H1 (cell line): ENCODE measurements around the gene CYP2F1. TPM values are rescaled to one million over a fixed set of nuclear protein-coding genes. Genes with fewer than 3 reads are reported as not detected.

ENCODE experiments used
- CTCF ChIA-PET: fragments of 300-600 bp; sonication (Branson Sonifier 250); formaldehyde crosslinking; loops from one replicate; lab custom pipeline; 2021; ENCODE audit not compliant: partially characterized antibody; lab: Charles Lee
- POLR2A ChIA-PET: fragments of 300-600 bp; sonication (Branson Sonifier 250); formaldehyde crosslinking; loops from one replicate; lab custom pipeline; 2021; ENCODE audit warnings: inconsistent platforms; ENCODE audit not compliant: partially characterized antibody; lab: Charles Lee
- DNase-seq, 2 experiments: peaks; one replicate each; pipeline versions ENCODE4 v3.0.0 to v3.0.0-alpha.2; 2010 to 2022; ENCODE audit warnings: low spot score in 2 of 2, low read depth in 1 of 2, mixed read lengths in 1 of 2
- FAIRE-seq: peaks from 2 replicates; lab custom pipeline; 2011; peaks lifted over from hg19 to GRCh38; lab: Jason Lieb, UNC
- H2AFZ ChIP-seq: 2 replicates; pipeline ENCODE4 v1.8.1; 2012; ENCODE audit warnings: low read length, inconsistent platforms
- H2AK5ac ChIP-seq: 2 replicates; pipeline ENCODE4 v1.6.1; 2013; ENCODE audit warnings: low read depth, low read length
- H2BK120ac ChIP-seq: replicated peaks from 2 replicates; pipeline ENCODE3; 2013; ENCODE audit warnings: low read depth, low read length, inconsistent platforms
- H2BK12ac ChIP-seq: 2 replicates; pipeline ENCODE4 v1.6.1; 2013; ENCODE audit warnings: low read depth, low read length
- H2BK15ac ChIP-seq: 2 replicates; pipeline ENCODE4 v1.6.1; 2013; ENCODE audit warnings: low read length
- H2BK20ac ChIP-seq: 2 replicates; pipeline ENCODE4 v1.6.1; 2013; ENCODE audit warnings: low read length
- H2BK5ac ChIP-seq: 2 replicates; pipeline ENCODE4 v1.6.1; 2013; ENCODE audit warnings: low read depth, low read length
- H3K14ac ChIP-seq: 2 replicates; pipeline ENCODE4 v1.6.1; 2013; ENCODE audit warnings: inconsistent platforms; ENCODE audit not compliant: insufficient read length
- H3K18ac ChIP-seq: 2 replicates; pipeline ENCODE4 v1.6.1; 2013; ENCODE audit warnings: low read length; ENCODE audit errors: extremely low read depth
- H3K23ac ChIP-seq: 2 replicates; pipeline ENCODE4 v1.6.1; 2013; ENCODE audit warnings: inconsistent platforms; ENCODE audit not compliant: insufficient read length
- H3K23me2 ChIP-seq: 2 replicates; pipeline ENCODE4 v1.6.1; 2013; ENCODE audit warnings: low read depth, low read length
- H3K27ac ChIP-seq: 2 replicates; pipeline ENCODE4 v1.6.1; 2011; ENCODE audit warnings: low read depth, low read length, inconsistent platforms
- H3K27me3 ChIP-seq, 4 experiments: replicated peaks in 1 of 4; 1 replicate in 1 of 4; 2 replicates in 3 of 4; pipeline versions ENCODE4 v1.6.1 to v1.8.1; 2011 to 2013; ENCODE audit warnings: low read length in 3 of 4, mild to moderate bottlenecking in 3 of 4, inconsistent platforms in 2 of 4, mixed read lengths in 2 of 4, moderate library complexity in 1 of 4; ENCODE audit not compliant: control insufficient read depth in 3 of 4, insufficient read depth in 3 of 4; ENCODE audit errors: extremely low read depth in 1 of 4
- H3K36me3 ChIP-seq, 4 experiments: 2 replicates each; pipeline versions ENCODE4 v1.6.1 to v1.8.1; 2011 to 2013; ENCODE audit warnings: mild to moderate bottlenecking in 4 of 4, low read length in 3 of 4, moderate library complexity in 2 of 4, control low read depth in 1 of 4, inconsistent platforms in 1 of 4; ENCODE audit not compliant: insufficient read depth in 4 of 4, control insufficient read depth in 2 of 4
- H3K4ac ChIP-seq: replicated peaks from 2 replicates; pipeline ENCODE3; 2013; ENCODE audit warnings: low read length, low read depth, mixed read lengths, inconsistent platforms; ENCODE audit not compliant: insufficient read length
- H3K4me1 ChIP-seq, 4 experiments: replicated peaks in 1 of 4; 1 replicate in 1 of 4; 2 replicates in 3 of 4; pipeline versions ENCODE4 v1.6.1 to v1.8.1; 2011 to 2013; ENCODE audit warnings: low read length in 3 of 4, inconsistent platforms in 2 of 4, mixed read lengths in 1 of 4; ENCODE audit not compliant: insufficient read depth in 4 of 4, control insufficient read depth in 3 of 4
- H3K4me2 ChIP-seq, 2 experiments: 2 replicates each; pipeline versions ENCODE4 v1.6.1 to v1.8.1; 2011 to 2013; ENCODE audit warnings: low read depth in 2 of 2, low read length in 2 of 2, control low read depth in 1 of 2, inconsistent platforms in 1 of 2, mild to moderate bottlenecking in 1 of 2; ENCODE audit not compliant: insufficient read depth in 1 of 2
- H3K4me3 ChIP-seq, 4 experiments: fragments of 200-600, 300-600 bp in 1 of 4; sonication (generic), shearing (Covaris generic), sonication (Bioruptor Twin) in 1 of 4; 2 replicates each; pipeline versions ENCODE4 v1.5.1 to v1.8.1; 2011 to 2016; ENCODE audit warnings: low read length in 4 of 4, low read depth in 3 of 4, control low read depth in 2 of 4, inconsistent platforms in 2 of 4, mild to moderate bottlenecking in 2 of 4, mixed read lengths in 1 of 4, moderate library complexity in 1 of 4; ENCODE audit not compliant: insufficient read depth in 2 of 4; ENCODE audit errors: extremely low read depth in 1 of 4
- H3K56ac ChIP-seq: replicated peaks from 2 replicates; pipeline ENCODE3; 2013; ENCODE audit warnings: low read depth, mild to moderate bottlenecking, mixed read lengths, low read length, inconsistent platforms; ENCODE audit not compliant: insufficient read length
- H3K79me1 ChIP-seq: 2 replicates; pipeline ENCODE4 v1.6.1; 2013; ENCODE audit warnings: low read depth, low read length, control low read depth
- H3K79me2 ChIP-seq, 2 experiments: 2 replicates each; pipeline versions ENCODE4 v1.6.1 to v1.8.1; 2012 to 2013; ENCODE audit warnings: low read length in 2 of 2, mild to moderate bottlenecking in 2 of 2, inconsistent platforms in 1 of 2; ENCODE audit not compliant: insufficient read depth in 2 of 2, control insufficient read depth in 1 of 2
- H3K9ac ChIP-seq, 4 experiments: replicated peaks in 1 of 4; 1 replicate in 1 of 4; 2 replicates in 3 of 4; pipeline versions ENCODE4 v1.6.1 to v1.8.1; 2011 to 2013; ENCODE audit warnings: low read depth in 3 of 4, low read length in 3 of 4, control low read depth in 2 of 4, mild to moderate bottlenecking in 2 of 4, moderate library complexity in 2 of 4, inconsistent platforms in 1 of 4; ENCODE audit errors: extremely low read depth in 1 of 4
- H3K9me3 ChIP-seq, 2 experiments: 2 replicates each; pipeline versions ENCODE4 v1.6.1 to v1.8.1; 2012 to 2013; ENCODE audit warnings: mild to moderate bottlenecking in 2 of 2, moderate library complexity in 2 of 2, control low read depth in 1 of 2, inconsistent platforms in 1 of 2, low read depth in 1 of 2, low read length in 1 of 2, mixed read lengths in 1 of 2; ENCODE audit not compliant: insufficient read depth in 2 of 2
- H4K20me1 ChIP-seq, 2 experiments: replicated peaks in 1 of 2; 2 replicates each; pipeline versions ENCODE3 to v1.8.1; 2011 to 2013; ENCODE audit warnings: inconsistent platforms in 2 of 2, low read length in 2 of 2, mild to moderate bottlenecking in 1 of 2; ENCODE audit not compliant: insufficient read depth in 2 of 2, control insufficient read depth in 1 of 2
- H4K5ac ChIP-seq: 2 replicates; pipeline ENCODE4 v1.6.1; 2013; ENCODE audit warnings: low read length, low read depth, mixed read lengths, inconsistent platforms; ENCODE audit not compliant: insufficient read length
- H4K8ac ChIP-seq: 2 replicates; pipeline ENCODE4 v1.8.0; 2013; ENCODE audit warnings: mild to moderate bottlenecking, moderate library complexity, low read length, inconsistent platforms; ENCODE audit not compliant: insufficient read depth; ENCODE audit errors: extremely low read depth
- H4K91ac ChIP-seq: replicated peaks from 2 replicates; pipeline ENCODE3; 2013; ENCODE audit warnings: low read length, mixed read lengths, inconsistent platforms; ENCODE audit not compliant: insufficient read length
- CBX5 ChIP-seq: fragments of 300-800, 300-1000 bp; sonication (generic); IDR thresholded peaks from 2 replicates; pipeline ENCODE4 v1.7.1; 2016; ENCODE audit warnings: antibody characterized with exemption, low read length, low read depth
- CHD2 ChIP-seq: IDR thresholded peaks from 2 replicates; pipeline ENCODE4 v1.6.1; 2012; ENCODE audit warnings: low read length, improper control_type of control experiment
- EGR1 ChIP-seq: IDR thresholded peaks from 2 replicates; pipeline ENCODE4 v1.6.1; 2011; ENCODE audit warnings: low read depth, low read length, borderline replicate concordance
- EZH2 ChIP-seq: fragments of 200-600 bp; sonication (generic); IDR thresholded peaks from 2 replicates; pipeline ENCODE4 v1.7.1; 2012; ENCODE audit warnings: low read depth, mild to moderate bottlenecking, moderate library complexity, low read length, inconsistent platforms; ENCODE audit not compliant: severe bottlenecking
- GABPA ChIP-seq: IDR thresholded peaks from 2 replicates; pipeline ENCODE4 v1.6.1; 2011; ENCODE audit warnings: mild to moderate bottlenecking, low read length, moderate library complexity, borderline replicate concordance; ENCODE audit not compliant: insufficient read depth
- HDAC2 ChIP-seq, 2 experiments: fragments of 300-600 bp in 1 of 2; sonication (generic) in 1 of 2; IDR thresholded peaks; 2 replicates each; pipeline ENCODE4 v1.6.1; 2011 to 2012; ENCODE audit warnings: low read depth in 2 of 2, low read length in 2 of 2, mild to moderate bottlenecking in 2 of 2, moderate library complexity in 2 of 2, borderline replicate concordance in 1 of 2, inconsistent platforms in 1 of 2
- PHF8 ChIP-seq: fragments of 200-600 bp; sonication (generic); conservative IDR thresholded peaks from 2 replicates; pipeline ENCODE4 v1.7.1; 2012; ENCODE audit warnings: low read depth, mild to moderate bottlenecking, inconsistent platforms, low read length, moderate library complexity
- POLR2AphosphoS5 ChIP-seq: IDR thresholded peaks from 2 replicates; pipeline ENCODE4 v1.6.1; 2011; ENCODE audit warnings: low read depth, low read length
- SP4 ChIP-seq: IDR thresholded peaks from 2 replicates; pipeline ENCODE4 v1.6.1; 2012; ENCODE audit warnings: low read length, inconsistent platforms
- TAF1 ChIP-seq: IDR thresholded peaks from 2 replicates; pipeline ENCODE4 v1.6.1; 2011; ENCODE audit warnings: mild to moderate bottlenecking, low read depth, low read length
- WGBS, 2 experiments: shearing (Covaris generic) in 1 of 2; methylation state at CpG; one replicate each; pipeline versions ENCODE4 v1.1.6 to v1.1.7; 2013 to 2015; ENCODE audit warnings: low lambda C conversion rate in 2 of 2, mixed read lengths in 2 of 2, inconsistent platforms in 1 of 2, low coverage in 1 of 2, missing lambda C conversion rate in 1 of 2; ENCODE audit not compliant: insufficient replicate concordance in 2 of 2, insufficient coverage in 1 of 2, insufficient read length in 1 of 2; ENCODE audit errors: extremely low coverage in 1 of 2, missing lambda C conversion rate in 1 of 2; 5-methylcytosine and 5-hydroxymethylcytosine counted together
- polyA plus RNA-seq, 7 experiments: library from polyadenylated mRNA; depleted of rRNA in 3 of 7; stranded (reverse) in 5 of 7; unstranded in 2 of 7; fragments of >200 nt in 5 of 7; fragments of 200-250 nt in 2 of 7; gene quantifications; 1 replicate in 5 of 7; 2 replicates in 1 of 7; 4 replicates in 1 of 7; pipeline versions ENCODE4 v1.2.1 to v1.2.3, GENCODE V29; 2011 to 2013; ENCODE audit warnings: missing spikeins in 2 of 7, mixed read lengths in 2 of 7
- total RNA-seq: library from RNA; stranded (reverse); fragmentation: NEBNext Ultra II Directional; extraction: Animal tissue kit (Norgen Biotek cat#: 25700); gene quantifications from 2 replicates; pipeline ENCODE4 v1.2.1, GENCODE V29; 2021
- TF ChIP-seq, protein P1 (sequence below): IDR thresholded peaks from 2 replicates; pipeline ENCODE4 v1.6.1; 2011; ENCODE audit warnings: low read length, improper control_type of control experiment

The CYP2F1 gene
- total and polyA plus RNA-seq, 2 of the 8 experiments (the other 6 are each of a cell fraction or from before 2014, with no cell fraction given): 0.17 TPM; not detected in 1

DNA sequence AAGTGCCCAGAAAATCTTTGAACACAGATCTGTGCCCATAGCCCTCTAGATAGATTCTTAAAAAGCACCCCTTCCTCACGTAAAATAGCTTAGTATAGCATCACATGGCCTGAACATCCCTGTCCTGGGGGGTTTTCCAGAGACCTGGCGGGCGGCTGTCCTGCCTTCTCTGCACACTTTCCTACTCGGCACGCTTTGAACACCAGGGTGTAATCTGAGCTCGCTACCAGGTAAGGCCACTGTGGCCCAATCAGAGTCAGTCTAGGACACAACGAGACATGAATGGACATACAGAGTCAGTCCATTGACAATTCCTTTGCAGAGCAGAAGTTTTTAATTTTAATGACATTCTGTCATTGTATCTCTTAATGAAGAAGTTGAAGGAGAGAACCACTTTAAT lies 17.9 kb upstream of the CYP2F1 start:
- H2BK120ac ChIP-seq: no peak overlapping the region
- H3K14ac ChIP-seq: no peak overlapping the region
- WGBS, 2 experiments: 94% methylated on average over 7 of the region's 7 CpGs; no CpG with 5 or more reads in 1 of the 2 experiments
- no peak overlapping the region for H3K9ac ChIP-seq
- no peak overlapping the region for H2BK20ac ChIP-seq
- H3K27me3 ChIP-seq: peaks cover 0 to 3% (median 1%) of the 10 kb centered on the region in 4 experiments; a peak in 1 of 7 replicates
- no peak overlapping the region for H4K8ac ChIP-seq
- no peaks in the 10 kb centered on the region for H3K79me2 ChIP-seq
- H3K4me3 ChIP-seq: no peak overlapping the region
- H3K4me1 ChIP-seq: peaks cover 0 to 2% (median 0%) of the 10 kb centered on the region in 4 experiments; a peak in 1 of 7 replicates
- no peak overlapping the region for H3K27ac ChIP-seq
- no peak overlapping the region for H2AK5ac ChIP-seq
- no peak overlapping the region for H2BK15ac ChIP-seq
- CTCF ChIA-PET: interaction anchor here (0.9 to 1.6 kb wide), 3 partner anchors 33 to 122 kb away, joined by 3 to 5 read pairs (median 5); no protein-coding TSS in a partner anchor
- no peak overlapping the region for H2BK12ac ChIP-seq
- H3K36me3 ChIP-seq: no peaks in the 10 kb centered on the region
- FAIRE-seq (no peak), DNase-seq (no peak)
- no peak overlapping the region for H3K23ac ChIP-seq
- no peak overlapping the region for H3K4me2 ChIP-seq
- H4K91ac ChIP-seq: no peak overlapping the region
- H4K5ac ChIP-seq: no peak overlapping the region
- no peaks in the 10 kb centered on the region for H4K20me1 ChIP-seq
- H3K18ac ChIP-seq: no peak overlapping the region
- H2AFZ ChIP-seq: no peak overlapping the region
- TF ChIP-seq POLR2AphosphoS5 (no peak), GABPA (no peak), TAF1 (no peak), PHF8 (no peak), CBX5 (no peak), CHD2 (no peak), SP4 (no peak), EZH2 (no peak), HDAC2 (IDR thresholded peaks at IDR 0.05; ENCODE audit: borderline replicate concordance in 1 of 2, low read depth in 2 of 2, low read length in 2 of 2) (no peak), EGR1 (no peak)
- TF ChIP-seq, protein P1, sequence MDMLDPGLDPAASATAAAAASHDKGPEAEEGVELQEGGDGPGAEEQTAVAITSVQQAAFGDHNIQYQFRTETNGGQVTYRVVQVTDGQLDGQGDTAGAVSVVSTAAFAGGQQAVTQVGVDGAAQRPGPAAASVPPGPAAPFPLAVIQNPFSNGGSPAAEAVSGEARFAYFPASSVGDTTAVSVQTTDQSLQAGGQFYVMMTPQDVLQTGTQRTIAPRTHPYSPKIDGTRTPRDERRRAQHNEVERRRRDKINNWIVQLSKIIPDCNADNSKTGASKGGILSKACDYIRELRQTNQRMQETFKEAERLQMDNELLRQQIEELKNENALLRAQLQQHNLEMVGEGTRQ: no peak
- TF ChIP-seq, all 59 proteins: peak for 0
- H2BK5ac ChIP-seq: no peak overlapping the region
- no peak overlapping the region for H3K56ac ChIP-seq
- peaks cover 8 to 15% of the 10 kb centered on the region in 2 experiments; a peak in 2 of 4 replicates for H3K9me3 ChIP-seq
- POLR2A ChIA-PET: no interaction called here
- no peaks in the 10 kb centered on the region for H3K79me1 ChIP-seq
- no peak overlapping the region for H3K4ac ChIP-seq
- no peaks in the 10 kb centered on the region for H3K23me2 ChIP-seq
